NK-92 treated with Interleukin-12 subunit alpha and Interleukin-12 subunit beta, amount 100 ng/mL, for 24 hours (cell line): Measurements from ENCODE around the gene TMPRSS5.
A peak's percentile ranks its signal among the peaks of the same experiment; 100 is the strongest.

ENCODE experiments used
- DNase-seq: peaks from one replicate; lab custom pipeline; 2025; lab: John Stamatoyannopoulos, UW

TMPRSS5 gene

GRCh38 chr11:113667801-113668200 is 38.3 kb downstream of the TMPRSS5 start:
- DNase-seq: no peak

- DNase-seq: no peak
Measured at GRCh38 chr11:113666584-113666983, 39.5 kb downstream of the TMPRSS5 start.

- no peak for DNase-seq
Measured at GRCh38 chr11:113664981-113665710, 41.0 kb downstream of the TMPRSS5 start.

- no peak for DNase-seq
Measured at GRCh38 chr11:113664069-113664980, 41.8 kb downstream of the TMPRSS5 start.

- no peak for DNase-seq
Measured at GRCh38 chr11:113663567-113663966, 42.5 kb downstream of the TMPRSS5 start.

- DNase-seq: no peak
Measured at GRCh38 chr11:113655771-113656170, 50.3 kb downstream of the TMPRSS5 start.

GRCh38 chr11:113651023-113651422 is 55.1 kb downstream of the TMPRSS5 start:
- DNase-seq: no peak

GRCh38 chr11:113649311-113649710 is 56.8 kb downstream of the TMPRSS5 start:
- no peak for DNase-seq

GRCh38 chr11:113647856-113648255 is 58.3 kb downstream of the TMPRSS5 start:
- DNase-seq: no peak

GRCh38 chr11:113647108-113647507 is 59.0 kb downstream of the TMPRSS5 start:
- DNase-seq: peak; percentile 37

- no peak for DNase-seq
Measured at GRCh38 chr11:113645593-113646349, 60.3 kb downstream of the TMPRSS5 start.

GRCh38 chr11:113644605-113645004 is 61.5 kb downstream of the TMPRSS5 start:
- no peak for DNase-seq

- no peak for DNase-seq
Measured at GRCh38 chr11:113643701-113644100, 62.4 kb downstream of the TMPRSS5 start.

- DNase-seq: no peak
Measured at GRCh38 chr11:113643006-113643585, 63.0 kb downstream of the TMPRSS5 start.

GRCh38 chr11:113642090-113642489 is 64.0 kb downstream of the TMPRSS5 start:
- no peak for DNase-seq

GRCh38 chr11:113638376-113638775 is 67.7 kb downstream of the TMPRSS5 start:
- DNase-seq: no peak

- no peak for DNase-seq
Measured at GRCh38 chr11:113637636-113638035, 68.5 kb downstream of the TMPRSS5 start.
